Measurements from ENCODE around the gene PDE11A.

DNA sequence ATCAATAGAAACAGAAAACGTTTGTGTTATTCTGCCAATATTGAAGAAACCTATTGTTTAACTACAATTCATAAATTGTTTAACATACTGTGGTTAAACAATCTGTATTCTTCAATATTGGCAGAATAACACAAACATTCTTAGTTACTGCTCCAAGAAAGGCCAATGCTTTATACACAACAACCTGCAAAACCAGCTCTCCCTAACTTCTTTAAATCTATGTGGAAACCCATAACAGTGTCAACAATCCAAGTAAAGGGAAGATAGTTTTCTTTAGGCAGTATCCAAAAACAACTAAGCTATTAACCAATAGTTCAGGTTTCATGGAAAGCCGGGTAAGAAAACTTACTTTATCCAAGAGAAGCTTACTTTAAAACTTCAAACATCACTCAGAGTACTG lies 33.5 kb upstream of the PDE11A start:
- TF ChIP-seq, protein P1, sequence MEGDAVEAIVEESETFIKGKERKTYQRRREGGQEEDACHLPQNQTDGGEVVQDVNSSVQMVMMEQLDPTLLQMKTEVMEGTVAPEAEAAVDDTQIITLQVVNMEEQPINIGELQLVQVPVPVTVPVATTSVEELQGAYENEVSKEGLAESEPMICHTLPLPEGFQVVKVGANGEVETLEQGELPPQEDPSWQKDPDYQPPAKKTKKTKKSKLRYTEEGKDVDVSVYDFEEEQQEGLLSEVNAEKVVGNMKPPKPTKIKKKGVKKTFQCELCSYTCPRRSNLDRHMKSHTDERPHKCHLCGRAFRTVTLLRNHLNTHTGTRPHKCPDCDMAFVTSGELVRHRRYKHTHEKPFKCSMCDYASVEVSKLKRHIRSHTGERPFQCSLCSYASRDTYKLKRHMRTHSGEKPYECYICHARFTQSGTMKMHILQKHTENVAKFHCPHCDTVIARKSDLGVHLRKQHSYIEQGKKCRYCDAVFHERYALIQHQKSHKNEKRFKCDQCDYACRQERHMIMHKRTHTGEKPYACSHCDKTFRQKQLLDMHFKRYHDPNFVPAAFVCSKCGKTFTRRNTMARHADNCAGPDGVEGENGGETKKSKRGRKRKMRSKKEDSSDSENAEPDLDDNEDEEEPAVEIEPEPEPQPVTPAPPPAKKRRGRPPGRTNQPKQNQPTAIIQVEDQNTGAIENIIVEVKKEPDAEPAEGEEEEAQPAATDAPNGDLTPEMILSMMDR (IDR thresholded peaks at IDR 0.05; ENCODE audit: low read depth, low read length), result no peak
- TF ChIP-seq EZH2phosphoT487 (IDR thresholded peaks at IDR 0.05; ENCODE audit: low read depth), result no peak
